HG03442 (cell line): ENCODE data around the gene CYP26C1.
"Not testable (repeated sequence)": the region's sequence is repeated elsewhere in the genome, so short reads cannot be mapped to it uniquely, and the experiment has no call there.

Experiments used
- ATAC-seq: cut with Tn5 transposase; IDR thresholded peaks from one replicate; pipeline ENCODE4 v1.9.1; 2021; ENCODE audit warnings: mild to moderate bottlenecking, moderate library complexity; ENCODE audit not compliant: unreplicated experiment

Gene CYP26C1

GRCh38 chr10:93075369-93076221 is 15.0 kb downstream of the CYP26C1 start:
- no peak for ATAC-seq

- ATAC-seq, result no peak
Observed at GRCh38 chr10:93076871-93077270, 16.3 kb downstream of the CYP26C1 start.

- no peak for ATAC-seq
Observed at GRCh38 chr10:93077860-93078337, 17.3 kb downstream of the CYP26C1 start.

GRCh38 chr10:93079663-93080349 is 19.2 kb downstream of the CYP26C1 start:
- no peak for ATAC-seq

- ATAC-seq, result no peak
Observed at GRCh38 chr10:93080350-93081046, 19.9 kb downstream of the CYP26C1 start.

GRCh38 chr10:93081318-93081717 is 20.7 kb downstream of the CYP26C1 start:
- no peak for ATAC-seq

- ATAC-seq, result no peak
Observed at GRCh38 chr10:93081834-93082233, 21.2 kb downstream of the CYP26C1 start.

DNA sequence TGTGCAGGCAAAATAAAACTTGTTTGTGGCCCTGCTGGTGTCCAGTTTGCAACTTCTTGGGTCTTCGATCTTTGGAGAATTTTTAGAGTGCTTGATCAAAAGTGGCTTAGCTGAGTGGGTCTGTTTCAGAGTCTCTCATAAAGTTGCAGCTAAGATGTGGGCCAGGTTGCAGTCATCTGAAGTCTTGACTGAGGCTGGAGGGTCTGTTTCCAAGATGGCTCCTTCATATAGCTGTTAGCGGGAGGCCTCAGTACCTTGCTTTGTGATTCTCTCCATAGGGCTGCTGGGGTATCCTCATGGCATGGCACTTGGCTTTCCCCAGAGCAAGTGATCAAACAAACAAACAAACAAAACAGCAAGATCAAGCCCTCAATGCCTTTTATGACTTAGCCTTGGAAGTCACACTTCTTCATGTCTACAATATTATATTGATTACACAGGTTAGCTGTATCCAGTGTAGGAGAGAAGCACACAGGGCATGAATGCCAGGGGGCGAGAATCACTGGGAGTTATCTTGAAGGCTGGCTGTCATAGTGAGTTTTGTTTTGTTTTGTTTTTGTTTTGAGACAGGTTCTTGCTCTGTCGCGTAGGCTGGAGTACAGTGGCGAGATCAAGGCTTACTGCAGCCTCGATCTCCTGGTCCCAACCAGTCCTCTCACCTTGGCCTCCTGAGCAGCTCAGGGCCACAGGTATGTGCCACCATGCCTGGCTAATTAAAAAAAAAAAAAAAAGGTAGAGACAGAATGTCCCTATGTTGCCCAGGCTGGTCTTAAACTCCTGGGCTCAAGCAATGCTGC is 23.3 kb downstream of the CYP26C1 start:
- ATAC-seq, result no peak

- no peak for ATAC-seq
Observed at GRCh38 chr10:93085272-93085859, 24.8 kb downstream of the CYP26C1 start.

DNA sequence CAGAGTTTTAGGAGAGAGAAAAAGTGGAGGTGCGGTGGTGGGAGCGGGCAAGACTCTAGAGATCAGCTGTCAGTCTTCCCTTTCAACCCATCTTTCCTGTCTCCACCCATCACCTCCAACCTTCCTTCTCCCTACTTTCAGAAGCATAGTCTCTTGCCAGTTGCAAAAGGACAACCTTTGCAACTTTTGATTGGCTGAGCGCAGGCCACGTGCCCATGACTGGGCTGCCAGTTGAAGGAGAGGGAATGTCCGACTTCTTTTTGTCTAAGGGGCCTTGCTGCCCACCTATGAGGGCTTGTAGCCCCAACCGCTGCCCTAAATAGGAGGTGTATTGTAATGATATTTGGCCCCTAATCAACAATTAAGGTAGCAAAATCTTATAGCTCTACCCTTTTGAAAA is 25.7 kb downstream of the CYP26C1 start:
- ATAC-seq, result no peak

DNA sequence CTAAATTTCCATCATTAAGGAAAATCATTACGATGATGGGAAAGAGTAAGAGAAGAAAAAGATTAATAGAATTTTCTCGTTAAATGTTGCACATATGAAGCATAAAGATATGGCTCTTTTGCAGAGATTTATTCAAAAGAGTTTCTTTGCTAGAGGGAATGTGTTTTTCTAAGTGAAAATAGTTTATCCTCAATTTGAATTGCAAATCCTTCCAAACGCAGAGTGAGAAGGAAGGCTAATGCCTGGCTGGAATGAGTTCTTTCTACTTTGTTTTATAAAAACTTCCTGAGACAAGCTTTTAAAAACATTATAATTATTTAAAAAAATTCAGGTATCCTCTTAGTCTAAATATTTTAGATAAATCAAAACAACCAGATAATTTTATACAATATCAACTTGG is 27.2 kb downstream of the CYP26C1 start:
- ATAC-seq, result no peak

DNA sequence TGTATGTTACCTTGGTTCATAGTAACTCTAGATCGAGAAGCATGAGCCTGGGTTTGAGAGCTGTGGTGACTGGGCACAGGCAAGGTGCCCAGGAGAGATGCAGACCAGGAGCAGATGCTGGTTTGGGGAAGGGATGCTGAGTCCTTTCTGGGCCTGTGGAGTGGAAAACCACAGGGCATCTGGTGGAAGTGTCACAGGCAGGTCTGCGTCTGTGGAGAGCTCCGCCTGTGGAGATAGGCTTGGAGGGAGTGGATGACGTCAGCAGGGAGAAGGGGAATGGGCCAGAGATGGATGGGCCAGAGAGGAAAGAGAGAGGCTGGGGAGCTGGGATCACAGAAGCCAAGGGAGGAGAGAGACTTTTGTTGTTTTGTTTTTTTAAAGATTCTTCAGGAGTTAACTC is 27.9 kb downstream of the CYP26C1 start:
- no peak for ATAC-seq

DNA sequence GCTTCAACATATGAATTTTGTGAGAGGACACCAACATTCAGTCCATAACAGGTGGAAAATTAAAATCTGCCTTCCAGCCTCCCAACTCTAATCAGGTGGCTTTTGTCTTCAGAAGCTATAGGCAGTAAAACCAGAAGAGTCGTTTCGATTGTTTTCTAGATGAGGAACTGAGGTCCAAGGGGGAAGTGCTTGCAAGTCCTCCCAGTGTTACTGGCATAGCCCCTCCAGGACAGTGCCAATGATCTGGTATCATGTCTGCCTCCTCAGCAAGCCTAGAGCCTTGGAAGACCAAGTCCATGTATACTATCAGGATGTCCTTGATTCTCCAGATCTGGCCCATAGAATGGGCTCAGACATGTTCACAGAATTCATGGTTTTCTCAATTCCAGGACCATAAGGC is 30.0 kb downstream of the CYP26C1 start:
- ATAC-seq, result no peak

DNA sequence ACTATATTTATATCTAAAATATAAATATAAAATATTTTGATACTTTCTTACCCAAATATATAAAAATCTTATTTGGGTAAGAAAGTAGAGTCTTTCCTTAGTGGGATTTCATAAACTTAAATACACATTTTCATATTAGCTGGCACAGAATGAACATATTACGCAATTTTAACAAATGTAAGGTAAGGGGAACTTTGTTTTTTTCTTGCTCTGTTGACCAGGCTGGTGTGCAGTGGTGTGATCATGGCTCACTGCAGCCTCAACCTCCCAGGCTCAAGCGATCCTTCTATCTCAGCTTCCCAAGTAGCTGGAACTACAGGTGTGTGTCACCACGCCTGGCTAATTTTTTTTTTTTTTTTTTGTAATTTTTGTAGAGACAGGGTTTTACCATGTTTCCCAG is 31.4 kb downstream of the CYP26C1 start:
- ATAC-seq, result no peak

DNA sequence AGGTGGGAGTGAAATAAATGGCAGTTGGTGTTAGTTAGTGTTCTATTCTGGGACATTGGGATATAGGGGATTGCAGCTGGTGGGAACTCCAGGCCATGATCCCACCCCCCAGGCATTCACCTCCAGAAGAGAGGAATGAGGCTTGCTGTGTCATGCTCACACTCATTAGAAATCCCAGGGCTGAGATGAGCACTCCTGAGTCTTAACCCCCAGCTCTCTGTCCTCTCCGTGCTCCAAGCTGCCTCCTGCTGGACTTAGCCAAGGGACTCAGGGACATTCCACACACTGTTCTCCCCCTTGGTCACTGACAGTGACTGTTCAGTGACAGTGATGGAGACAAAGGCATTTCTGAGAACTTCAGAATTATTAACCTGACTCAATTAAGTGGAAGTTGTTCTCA is 34.6 kb downstream of the CYP26C1 start:
- ATAC-seq, result no peak

- ATAC-seq, result no peak
Observed at GRCh38 chr10:93096901-93097300, 36.3 kb downstream of the CYP26C1 start.

DNA sequence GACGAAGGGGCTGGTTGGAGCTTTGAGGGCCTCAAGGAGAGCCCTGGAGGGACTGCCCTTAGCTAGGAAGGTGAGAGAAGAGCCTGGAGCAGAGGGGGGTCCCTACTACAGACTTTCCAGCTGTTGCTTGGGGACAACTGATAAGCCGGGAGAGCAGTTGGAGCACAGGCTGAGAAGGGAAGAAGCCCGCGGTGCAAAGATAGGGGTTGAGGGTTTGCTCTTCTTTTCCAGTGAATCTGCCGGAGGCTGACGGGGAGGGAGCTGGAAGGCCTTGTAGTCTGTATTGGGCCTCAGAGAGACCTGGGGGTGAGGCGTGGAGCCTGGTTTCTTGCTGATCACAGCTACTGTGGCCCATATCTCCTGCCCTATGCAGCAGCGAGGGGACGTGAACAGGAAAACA is 36.8 kb downstream of the CYP26C1 start:
- no peak for ATAC-seq

DNA sequence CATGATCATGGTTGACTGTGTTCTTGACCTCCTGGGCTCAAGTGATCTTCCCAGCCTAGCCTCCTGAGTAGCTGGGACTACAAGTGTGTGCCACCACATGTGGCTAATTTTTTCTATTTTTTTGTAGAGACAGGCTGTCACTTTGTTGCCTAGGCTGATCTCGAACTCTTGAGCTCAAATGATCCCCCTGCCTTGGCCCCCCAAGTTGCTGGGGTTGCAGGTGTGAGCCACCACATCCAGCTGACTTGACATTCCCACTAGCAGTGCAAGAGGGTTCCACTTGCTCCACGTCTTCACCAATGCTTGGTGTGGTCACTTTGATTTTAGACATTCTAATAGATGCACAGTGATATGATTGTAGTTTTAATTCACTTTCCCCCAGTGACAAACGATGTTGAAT is 38.2 kb downstream of the CYP26C1 start:
- no peak for ATAC-seq

DNA sequence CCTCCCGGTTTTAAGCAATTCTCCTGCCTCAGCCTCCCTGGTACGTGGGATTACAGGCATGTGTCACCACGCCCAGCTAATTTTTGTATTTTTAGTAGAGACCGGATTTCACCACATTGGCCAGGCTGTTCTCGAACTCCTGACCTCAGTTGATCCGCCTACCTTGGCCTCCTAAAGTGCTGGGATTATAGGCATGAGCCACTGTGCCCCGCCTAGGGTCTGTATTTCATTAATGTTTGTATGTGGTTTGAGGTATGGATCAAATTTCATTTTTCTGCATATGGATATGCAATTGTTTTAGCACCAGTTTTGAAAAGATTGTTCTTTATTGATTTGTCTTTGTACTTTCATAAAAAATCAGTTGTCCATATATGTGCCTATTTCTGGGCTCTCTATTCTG is 39.1 kb downstream of the CYP26C1 start:
- ATAC-seq, result no peak

- not testable (repeated sequence) for ATAC-seq
Observed at GRCh38 chr10:93101148-93101547, 40.5 kb downstream of the CYP26C1 start.
